GM12872 (cell line): Measurements from ENCODE around the gene POMT2.
A peak's percentile ranks its signal among the peaks of the same experiment; 100 is the strongest.

Experiments
- CTCF ChIP-seq: IDR thresholded peaks from 3 replicates; pipeline ENCODE4 v1.5.1; 2011; ENCODE audit warnings: low read depth, mild to moderate bottlenecking, low read length, moderate library complexity; ENCODE audit not compliant: insufficient read depth

The POMT2 gene

GRCh38 chr14:77279719-77280118 is 41.0 kb downstream of the POMT2 start:
- no peak for TF ChIP-seq CTCF

GRCh38 chr14:77278461-77279230 is 42.0 kb downstream of the POMT2 start:
- 0 out of 3 replicates have a peak, but pooled peaks have one; percentile 19 for TF ChIP-seq CTCF

- TF ChIP-seq CTCF = no peak
These were observed 43.7 kb downstream of the POMT2 start for GRCh38 chr14:77276959-77277358.

- no peak for TF ChIP-seq CTCF
These were observed 44.3 kb downstream of the POMT2 start for GRCh38 chr14:77276295-77276935.

- no peak for TF ChIP-seq CTCF
These were observed 45.1 kb downstream of the POMT2 start for GRCh38 chr14:77275601-77276017.

GRCh38 chr14:77275041-77275580 is 45.6 kb downstream of the POMT2 start:
- TF ChIP-seq CTCF = no peak

- TF ChIP-seq CTCF = no peak
These were observed 46.9 kb downstream of the POMT2 start for GRCh38 chr14:77273796-77274195.
